CD4-positive, alpha-beta T cell (primary cell): ENCODE results near the gene SSBP4. TPM values are rescaled to one million over a fixed set of nuclear protein-coding genes. Genes with fewer than 3 reads are reported as not detected.

Experiments used
- ATAC-seq: fragments of 200-7000 bp; cut with Tn5 transposase; one replicate; pipeline ENCODE4 v1.10.0; 2022; ENCODE audit warnings: mild to moderate bottlenecking; ENCODE audit not compliant: poor library complexity
- CTCF ChIA-PET: fragments of 350-600 bp; sonication (Branson Sonifier 250); formaldehyde crosslinking; loops from one replicate; lab custom pipeline; 2021; ENCODE audit warnings: antibody characterized with exemption, inconsistent platforms; lab: Charles Lee
- POLR2A ChIA-PET: fragments of 350-600 bp; sonication (Branson Sonifier 250); formaldehyde crosslinking; loops from one replicate; lab custom pipeline; 2021; ENCODE audit warnings: antibody characterized with exemption, inconsistent platforms; lab: Charles Lee
- DNase-seq, 14 experiments: peaks; one replicate each; pipeline ENCODE4 v3.0.0-alpha.2; 2013 to 2020; ENCODE audit warnings: mixed read lengths in 2 of 14
- H3K27ac ChIP-seq, 2 donors: one replicate each; pipeline versions ENCODE4 v1.5.1 to v1.7.0; 2013; ENCODE audit warnings: low read length in 2 of 2, low read depth in 1 of 2, mild to moderate bottlenecking in 1 of 2
- H3K27me3 ChIP-seq, 2 experiments: 1 replicate in 1 of 2; 2 replicates in 1 of 2; pipeline versions ENCODE4 v1.6.1 to v1.7.0; 2013; ENCODE audit warnings: low read length in 2 of 2, control low read depth in 1 of 2, mild to moderate bottlenecking in 1 of 2, moderate library complexity in 1 of 2; ENCODE audit not compliant: insufficient read depth in 2 of 2, control insufficient read depth in 1 of 2
- H3K36me3 ChIP-seq: one replicate; pipeline ENCODE4 v1.6.1; 2013; ENCODE audit warnings: low read length, control low read depth; ENCODE audit not compliant: insufficient read depth
- H3K4me1 ChIP-seq: one replicate; pipeline ENCODE4 v1.6.1; 2013; ENCODE audit warnings: low read length, control low read depth; ENCODE audit not compliant: insufficient read depth
- H3K4me3 ChIP-seq: one replicate; pipeline ENCODE4 v1.5.1; 2013; ENCODE audit warnings: mild to moderate bottlenecking, low read length, moderate library complexity
- H3K9me3 ChIP-seq, 2 experiments: 1 replicate in 1 of 2; 2 replicates in 1 of 2; pipeline versions ENCODE4 v1.6.1 to v1.7.0; 2013; ENCODE audit warnings: low read length in 2 of 2, mild to moderate bottlenecking in 2 of 2, control low read depth in 1 of 2, moderate library complexity in 1 of 2; ENCODE audit not compliant: control insufficient read depth in 1 of 2, insufficient read depth in 1 of 2
- H3K27ac Mint-ChIP-seq: one replicate; pipeline ENCODE4 v1.8.0; 2020; ENCODE audit warnings: mixed read lengths
- H3K27me3 Mint-ChIP-seq: one replicate; pipeline ENCODE4 v1.8.0; 2021; ENCODE audit warnings: mixed read lengths
- H3K36me3 Mint-ChIP-seq: one replicate; pipeline ENCODE4 v1.8.0; 2021; ENCODE audit warnings: low read depth, mixed read lengths
- H3K4me1 Mint-ChIP-seq: one replicate; pipeline ENCODE4 v1.8.0; 2021; ENCODE audit warnings: low read depth, mixed read lengths
- H3K4me3 Mint-ChIP-seq: one replicate; pipeline ENCODE4 v1.8.0; 2020; ENCODE audit warnings: mild to moderate bottlenecking, mixed read lengths
- H3K9me3 Mint-ChIP-seq: one replicate; pipeline ENCODE4 v1.8.0; 2020; ENCODE audit warnings: mixed read lengths
- intact Hi-C, 2 experiments: fragments of 100-400 bp; cut with DNase I in 1 of 2; cut with micrococcal nuclease in 1 of 2; formaldehyde crosslinking; loops; one replicate each; pipeline versions ENCODE4 v1.15.1 to v1.9.0; 2023 to 2025; cut with DNase I, micrococcal nuclease
- total RNA-seq, 174 experiments: library from RNA in 2 of 174; stranded (reverse) in 2 of 174; gene quantifications; one replicate each; pipeline ENCODE4 v1.2.3 and lab custom pipeline; 2021 to 2026
- TF ChIP-seq, protein P1 (sequence below): fragments of 200-600 bp; IDR thresholded peaks from one replicate; pipeline ENCODE4 v1.8.0; 2022; ENCODE audit warnings: antibody characterized with exemption, mild to moderate bottlenecking

Gene SSBP4
- total RNA-seq, 2 experiments from 2014 or later, result 44.0 to 50.9 TPM

DNA sequence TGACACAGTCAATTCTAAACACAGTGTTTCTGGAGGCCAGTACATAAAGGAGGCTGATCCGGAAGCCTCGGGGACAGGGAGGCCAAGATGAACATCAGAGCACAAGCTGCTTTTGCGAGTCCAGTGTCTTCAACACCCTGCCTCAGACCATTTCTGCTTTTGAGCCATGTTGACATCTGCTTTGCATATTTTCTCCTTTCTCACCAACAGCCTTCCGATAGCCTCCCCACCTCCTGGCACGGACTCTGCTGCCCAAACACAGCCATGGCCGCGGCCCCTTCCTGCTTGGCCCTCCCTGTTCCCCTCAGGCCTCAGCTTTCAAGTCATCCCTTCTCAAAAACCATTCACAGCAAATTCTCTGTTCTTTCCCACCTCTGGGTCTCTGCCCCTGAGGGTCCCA, 25.4 kb upstream of the SSBP4 start:
- no peaks in the 10 kb centered on the region for H3K36me3 ChIP-seq
- H3K4me3 Mint-ChIP-seq, result no peak overlapping the region
- peak overlapping the region; percentile 7 for H3K4me3 ChIP-seq
- H3K27me3 Mint-ChIP-seq, result peaks cover 51% of the 10 kb centered on the region
- DNase-seq (peak in 2 of 14 experiments; percentile 37 to 40), ATAC-seq (no peak)
- H3K36me3 Mint-ChIP-seq, result no peaks in the 10 kb centered on the region
- ChIA-PET POLR2A (no interaction called here), CTCF (no interaction called here)
- no peak overlapping the region for H3K27ac ChIP-seq
- no peak overlapping the region for H3K27ac Mint-ChIP-seq
- H3K4me1 Mint-ChIP-seq, result no peaks in the 10 kb centered on the region
- H3K4me1 ChIP-seq, result peaks cover 11% of the 10 kb centered on the region
- peaks cover 0 to 7% of the 10 kb centered on the region in 2 experiments for H3K9me3 ChIP-seq
- no peaks in the 10 kb centered on the region for H3K9me3 Mint-ChIP-seq
- peaks cover 23 to 32% of the 10 kb centered on the region in 2 experiments for H3K27me3 ChIP-seq
- intact Hi-C loops, result no loop called here
- TF ChIP-seq, protein P1, sequence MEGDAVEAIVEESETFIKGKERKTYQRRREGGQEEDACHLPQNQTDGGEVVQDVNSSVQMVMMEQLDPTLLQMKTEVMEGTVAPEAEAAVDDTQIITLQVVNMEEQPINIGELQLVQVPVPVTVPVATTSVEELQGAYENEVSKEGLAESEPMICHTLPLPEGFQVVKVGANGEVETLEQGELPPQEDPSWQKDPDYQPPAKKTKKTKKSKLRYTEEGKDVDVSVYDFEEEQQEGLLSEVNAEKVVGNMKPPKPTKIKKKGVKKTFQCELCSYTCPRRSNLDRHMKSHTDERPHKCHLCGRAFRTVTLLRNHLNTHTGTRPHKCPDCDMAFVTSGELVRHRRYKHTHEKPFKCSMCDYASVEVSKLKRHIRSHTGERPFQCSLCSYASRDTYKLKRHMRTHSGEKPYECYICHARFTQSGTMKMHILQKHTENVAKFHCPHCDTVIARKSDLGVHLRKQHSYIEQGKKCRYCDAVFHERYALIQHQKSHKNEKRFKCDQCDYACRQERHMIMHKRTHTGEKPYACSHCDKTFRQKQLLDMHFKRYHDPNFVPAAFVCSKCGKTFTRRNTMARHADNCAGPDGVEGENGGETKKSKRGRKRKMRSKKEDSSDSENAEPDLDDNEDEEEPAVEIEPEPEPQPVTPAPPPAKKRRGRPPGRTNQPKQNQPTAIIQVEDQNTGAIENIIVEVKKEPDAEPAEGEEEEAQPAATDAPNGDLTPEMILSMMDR, result no peak

DNA sequence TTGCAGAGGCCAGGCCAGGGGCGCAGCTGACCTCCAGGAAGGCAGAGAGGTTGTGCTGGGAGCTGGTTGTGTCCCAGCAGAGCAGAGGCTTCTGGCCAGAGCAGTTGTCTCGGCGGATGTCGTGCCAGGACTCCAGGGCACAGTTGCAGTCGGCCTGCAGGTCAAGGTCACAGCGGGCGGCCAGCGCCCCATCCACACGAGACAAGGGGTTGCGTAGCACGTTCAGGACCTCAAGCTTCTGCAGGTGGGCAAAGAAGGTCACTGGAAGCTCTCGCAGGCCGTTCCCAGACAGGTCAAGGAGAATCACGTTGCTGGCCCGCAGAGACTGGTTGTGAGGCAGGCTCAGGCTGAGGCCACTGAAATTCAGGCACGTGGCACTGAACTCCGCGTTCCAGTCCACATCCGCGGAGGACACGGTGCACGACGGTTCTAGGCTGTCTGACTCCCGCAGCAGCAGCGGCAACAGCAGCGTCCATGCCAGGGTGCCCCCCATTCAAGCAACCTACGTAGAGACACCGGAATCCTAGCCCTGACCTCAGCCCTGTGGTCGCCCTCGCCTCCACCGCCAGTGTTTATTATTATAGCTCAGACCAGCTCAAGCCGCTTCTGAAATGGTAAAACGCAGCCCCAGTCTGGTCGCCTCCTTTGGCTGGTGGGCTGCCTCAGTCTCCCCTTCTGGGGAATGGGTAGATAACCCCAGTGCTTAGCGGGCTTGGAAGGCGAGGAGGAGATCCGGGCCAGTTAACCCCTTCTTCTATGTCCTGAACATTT, 22.5 kb upstream of the SSBP4 start:
- peak overlapping the region; percentile 38 for H3K4me3 ChIP-seq
- Mint-ChIP-seq H3K4me3 (no peak overlapping the region), H3K27me3 (peaks cover 33% of the 10 kb centered on the region), H3K4me1 (no peaks in the 10 kb centered on the region), H3K36me3 (no peaks in the 10 kb centered on the region), H3K9me3 (no peaks in the 10 kb centered on the region), H3K27ac (no peak overlapping the region)
- intact Hi-C loops, result no loop called here
- H3K27ac ChIP-seq, result no peak overlapping the region
- ATAC-seq, result no peak
- TF ChIP-seq, protein P1, result no peak
- peaks cover 0 to 7% of the 10 kb centered on the region in 2 experiments for H3K9me3 ChIP-seq
- ChIA-PET POLR2A (no interaction called here), CTCF (interaction anchor here (2.1 kb wide), 1 partner anchor 8 kb away, joined by 8 read pairs; no protein-coding TSS in a partner anchor)
- H3K36me3 ChIP-seq, result no peaks in the 10 kb centered on the region
- H3K27me3 ChIP-seq, result peaks cover 23 to 32% of the 10 kb centered on the region in 2 experiments
- DNase-seq, result peak in 1 of 14 experiments; percentile 14
- H3K4me1 ChIP-seq, result peaks cover 10% of the 10 kb centered on the region

DNA sequence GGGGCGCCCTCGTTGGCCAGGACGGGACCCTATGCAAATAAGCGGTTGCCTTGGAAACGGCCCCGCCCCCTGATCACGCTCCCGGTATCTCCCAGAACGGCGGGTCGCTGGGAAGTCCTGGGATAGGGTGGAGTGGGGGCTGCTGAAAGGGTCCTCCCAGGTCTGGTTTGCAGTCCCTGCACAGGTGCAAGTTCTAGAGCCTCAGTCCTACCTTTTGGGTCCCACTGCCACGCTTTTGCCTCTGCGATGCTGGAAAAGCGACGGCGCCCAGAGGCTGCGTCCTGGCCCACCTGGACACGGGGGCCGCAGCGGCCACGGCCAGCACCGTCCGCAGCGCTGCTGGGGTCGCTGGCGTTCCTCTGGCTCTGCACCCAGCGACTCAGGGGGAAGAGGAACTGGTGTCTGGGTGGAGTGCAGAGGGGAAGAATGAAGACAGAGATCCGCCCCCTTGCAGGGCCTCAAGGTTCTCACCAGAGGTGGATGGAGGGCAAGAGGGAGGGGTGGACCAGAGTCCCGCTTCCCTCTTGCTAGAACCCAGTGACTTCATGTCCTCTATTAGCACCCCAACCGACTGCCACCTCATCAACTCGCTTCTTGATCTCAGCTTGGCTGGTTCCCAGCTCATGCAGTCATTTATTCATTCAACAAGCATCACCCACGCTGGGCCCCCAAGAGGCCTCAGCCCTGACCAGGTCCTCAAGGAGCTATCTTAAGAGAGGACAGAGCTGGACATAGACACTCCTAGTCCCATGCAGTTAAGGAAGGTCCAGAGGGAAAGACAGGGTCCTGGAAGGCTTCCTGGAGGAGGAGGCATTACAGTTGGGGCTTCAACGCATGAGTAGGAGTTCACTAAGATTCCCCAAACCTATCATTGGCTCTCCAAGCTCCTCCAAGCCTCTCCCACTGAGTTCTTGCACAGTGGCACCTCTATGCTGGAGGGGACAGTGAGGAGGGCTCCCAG, 21.7 kb upstream of the SSBP4 start, which contains the start of gene LRRC25:
Gene LRRC25 (minus strand): TSS at position 381 of the 961 bp plus-strand sequence. CDS start 659 bp downstream, outside the sequence.
- no peaks in the 10 kb centered on the region for H3K9me3 Mint-ChIP-seq
- peak in 3 of 14 experiments; percentile 31 to 74 (median 64) for DNase-seq
- no peak within 1 kb of the TSS for H3K27ac Mint-ChIP-seq
- ATAC-seq, result peak; percentile 58
- Histone ChIP-seq H3K4me3 (peak within 1 kb of the TSS; percentile 38), H3K9me3 (peaks cover 0 to 7% of the 10 kb centered on the region in 2 experiments), H3K27ac (no peak within 1 kb of the TSS), H3K27me3 (peaks cover 23 to 27% of the 10 kb centered on the region in 2 experiments), H3K36me3 (no peaks in the 10 kb centered on the region), H3K4me1 (peaks cover 10% of the 10 kb centered on the region)
- H3K4me1 Mint-ChIP-seq, result no peaks in the 10 kb centered on the region
- no peaks in the 10 kb centered on the region for H3K36me3 Mint-ChIP-seq
- TF ChIP-seq, protein P1, result no peak
- H3K4me3 Mint-ChIP-seq, result no peak within 1 kb of the TSS
- CTCF ChIA-PET, result interaction anchor here (0.6 to 2.1 kb wide), 2 partner anchors 9 to 59 kb away, joined by 3 to 8 read pairs; no protein-coding TSS in a partner anchor
- intact Hi-C loops, result no loop called here
- POLR2A ChIA-PET, result no interaction called here
- peaks cover 30% of the 10 kb centered on the region for H3K27me3 Mint-ChIP-seq
